Chondrocyte (in vitro differentiated cells): Measurements from ENCODE around the gene SORCS1. TPM values are rescaled to one million over a fixed set of nuclear protein-coding genes. Genes with fewer than 3 reads are reported as not detected.

Source experiments
- DNase-seq: peaks from one replicate; pipeline ENCODE4 v3.0.0; 2021; ENCODE audit warnings: mixed read lengths, low spot score
- H3K27ac Mint-ChIP-seq: one replicate; pipeline ENCODE4 v1.8.0; 2021; ENCODE audit warnings: mild to moderate bottlenecking, moderate library complexity, mixed read lengths; ENCODE audit not compliant: unreplicated experiment
- H3K27me3 Mint-ChIP-seq: 2 replicates; pipeline ENCODE4 v1.8.0; 2021; ENCODE audit warnings: low read depth, mixed read lengths
- H3K36me3 Mint-ChIP-seq: 2 replicates; pipeline ENCODE4 v1.8.0; 2021; ENCODE audit warnings: low read depth, mixed read lengths
- H3K4me1 Mint-ChIP-seq: 2 replicates; pipeline ENCODE4 v1.8.0; 2021; ENCODE audit warnings: low read depth, mild to moderate bottlenecking, mixed read lengths
- H3K4me3 Mint-ChIP-seq: one replicate; pipeline ENCODE4 v1.8.0; 2021; ENCODE audit warnings: mild to moderate bottlenecking, moderate library complexity, mixed read lengths; ENCODE audit not compliant: unreplicated experiment
- H3K9me3 Mint-ChIP-seq: 2 replicates; pipeline ENCODE4 v1.8.0; 2021; ENCODE audit warnings: low read depth, mixed read lengths
- total RNA-seq: library from RNA; stranded (reverse); gene quantifications from 3 replicates; pipeline ENCODE4 v1.2.1, GENCODE V29; 2021
- TF ChIP-seq, protein P1 (sequence below): fragments of 200-600 bp; sonication (generic); IDR thresholded peaks from 2 replicates; pipeline ENCODE4 v1.5.0; 2021; ENCODE audit warnings: antibody characterized with exemption, mild to moderate bottlenecking, moderate library complexity

The SORCS1 gene
- total RNA-seq, 1 donor from 2014 or later = not detected

GRCh38 chr10:106660550-106660949, 504.0 kb downstream of the SORCS1 start:
- H3K36me3 Mint-ChIP-seq = no peaks in the 10 kb centered on the region
- TF ChIP-seq, protein P1, sequence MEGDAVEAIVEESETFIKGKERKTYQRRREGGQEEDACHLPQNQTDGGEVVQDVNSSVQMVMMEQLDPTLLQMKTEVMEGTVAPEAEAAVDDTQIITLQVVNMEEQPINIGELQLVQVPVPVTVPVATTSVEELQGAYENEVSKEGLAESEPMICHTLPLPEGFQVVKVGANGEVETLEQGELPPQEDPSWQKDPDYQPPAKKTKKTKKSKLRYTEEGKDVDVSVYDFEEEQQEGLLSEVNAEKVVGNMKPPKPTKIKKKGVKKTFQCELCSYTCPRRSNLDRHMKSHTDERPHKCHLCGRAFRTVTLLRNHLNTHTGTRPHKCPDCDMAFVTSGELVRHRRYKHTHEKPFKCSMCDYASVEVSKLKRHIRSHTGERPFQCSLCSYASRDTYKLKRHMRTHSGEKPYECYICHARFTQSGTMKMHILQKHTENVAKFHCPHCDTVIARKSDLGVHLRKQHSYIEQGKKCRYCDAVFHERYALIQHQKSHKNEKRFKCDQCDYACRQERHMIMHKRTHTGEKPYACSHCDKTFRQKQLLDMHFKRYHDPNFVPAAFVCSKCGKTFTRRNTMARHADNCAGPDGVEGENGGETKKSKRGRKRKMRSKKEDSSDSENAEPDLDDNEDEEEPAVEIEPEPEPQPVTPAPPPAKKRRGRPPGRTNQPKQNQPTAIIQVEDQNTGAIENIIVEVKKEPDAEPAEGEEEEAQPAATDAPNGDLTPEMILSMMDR = no peak
- no peaks in the 10 kb centered on the region for H3K27me3 Mint-ChIP-seq
- H3K27ac Mint-ChIP-seq = no peak overlapping the region
- peaks cover 7% of the 10 kb centered on the region for H3K9me3 Mint-ChIP-seq
- H3K4me3 Mint-ChIP-seq = no peak overlapping the region
- no peaks in the 10 kb centered on the region for H3K4me1 Mint-ChIP-seq
- DNase-seq = no peak

DNA sequence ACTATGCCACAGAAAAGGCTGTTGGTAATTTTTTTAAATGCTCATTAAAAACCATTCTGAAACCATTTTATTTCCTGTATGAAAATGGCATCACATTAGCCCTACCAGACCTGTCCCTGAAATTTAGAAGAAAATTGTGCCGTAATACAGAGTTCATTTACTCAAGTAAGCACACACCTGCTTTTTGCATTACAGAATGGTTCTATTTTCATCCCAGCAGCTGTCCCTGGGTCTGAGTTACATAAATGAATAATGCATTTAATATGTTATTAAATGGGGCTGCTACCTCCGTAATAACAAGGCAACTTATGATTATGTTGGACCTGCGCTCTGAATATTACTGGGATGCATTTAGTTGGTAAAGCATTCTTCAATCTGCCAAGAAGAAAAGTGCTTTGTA, 508.9 kb downstream of the SORCS1 start:
- H3K27ac Mint-ChIP-seq = no peak overlapping the region
- TF ChIP-seq, protein P1 = no peak
- H3K36me3 Mint-ChIP-seq = no peaks in the 10 kb centered on the region
- H3K9me3 Mint-ChIP-seq = no peaks in the 10 kb centered on the region
- H3K4me3 Mint-ChIP-seq = no peak overlapping the region
- H3K27me3 Mint-ChIP-seq = peaks cover 2% of the 10 kb centered on the region
- no peaks in the 10 kb centered on the region for H3K4me1 Mint-ChIP-seq
- DNase-seq = no peak

DNA sequence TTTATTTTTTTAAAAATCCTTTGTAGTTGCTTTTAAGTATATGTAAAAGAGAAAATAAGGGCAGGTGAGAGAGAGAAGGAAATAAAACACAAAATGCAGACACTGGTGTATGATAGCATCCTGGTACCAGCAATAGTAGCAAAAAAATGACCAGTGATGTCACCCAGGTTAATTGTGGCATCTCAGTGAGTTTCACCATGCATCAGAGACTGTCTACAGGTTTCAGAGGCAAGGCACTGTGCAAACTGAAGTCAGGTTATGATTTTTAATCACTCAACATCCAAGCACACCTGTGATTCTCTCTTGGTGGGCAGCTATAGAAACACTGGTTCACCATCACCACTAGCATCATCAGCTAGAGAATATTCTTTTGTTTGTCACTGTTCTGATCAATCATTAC, 509.3 kb downstream of the SORCS1 start:
- H3K27ac Mint-ChIP-seq = no peak overlapping the region
- no peaks in the 10 kb centered on the region for H3K4me1 Mint-ChIP-seq
- H3K4me3 Mint-ChIP-seq = no peak overlapping the region
- peaks cover 2% of the 10 kb centered on the region for H3K27me3 Mint-ChIP-seq
- no peak for DNase-seq
- TF ChIP-seq, protein P1 = no peak
- H3K36me3 Mint-ChIP-seq = no peaks in the 10 kb centered on the region
- no peaks in the 10 kb centered on the region for H3K9me3 Mint-ChIP-seq

DNA sequence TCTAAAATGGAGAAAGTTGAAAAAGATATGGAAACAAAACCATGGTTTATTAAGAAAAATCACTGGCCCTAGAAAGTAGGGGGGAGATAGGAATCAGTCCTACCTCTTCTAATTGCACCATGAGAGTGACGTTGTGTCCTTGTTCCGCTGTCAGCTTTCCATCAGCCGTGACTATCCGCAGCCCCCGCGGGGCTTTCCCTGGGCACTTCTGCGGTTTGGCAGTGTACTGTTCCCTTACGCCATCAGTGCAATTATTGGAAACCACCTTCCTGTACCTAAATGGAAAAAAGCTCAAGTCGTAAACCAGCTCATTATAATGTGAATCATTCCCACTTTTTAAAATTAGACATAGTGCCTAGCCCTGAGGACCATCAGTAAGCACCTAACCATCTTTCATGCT, 512.2 kb downstream of the SORCS1 start:
- Mint-ChIP-seq H3K36me3 (no peaks in the 10 kb centered on the region), H3K27ac (no peak overlapping the region), H3K4me3 (no peak overlapping the region), H3K4me1 (no peaks in the 10 kb centered on the region), H3K27me3 (peaks cover 5% of the 10 kb centered on the region), H3K9me3 (no peaks in the 10 kb centered on the region)
- DNase-seq = no peak
- TF ChIP-seq, protein P1 = no peak

- H3K9me3 Mint-ChIP-seq = no peaks in the 10 kb centered on the region
- TF ChIP-seq, protein P1 = no peak
- no peak overlapping the region for H3K4me3 Mint-ChIP-seq
- H3K27me3 Mint-ChIP-seq = peaks cover 3% of the 10 kb centered on the region
- no peaks in the 10 kb centered on the region for H3K4me1 Mint-ChIP-seq
- no peaks in the 10 kb centered on the region for H3K36me3 Mint-ChIP-seq
- DNase-seq = no peak
- no peak overlapping the region for H3K27ac Mint-ChIP-seq
These were observed 515.7 kb downstream of the SORCS1 start for GRCh38 chr10:106648534-106649481.
